GM21381 (cell line): Measurements from ENCODE around the gene ZMIZ1.

ENCODE experiments used
- ATAC-seq: cut with Tn5 transposase; IDR thresholded peaks from one replicate; pipeline ENCODE4 v1.9.1; 2021; ENCODE audit warnings: mild to moderate bottlenecking, moderate library complexity; ENCODE audit not compliant: unreplicated experiment

Gene ZMIZ1

DNA sequence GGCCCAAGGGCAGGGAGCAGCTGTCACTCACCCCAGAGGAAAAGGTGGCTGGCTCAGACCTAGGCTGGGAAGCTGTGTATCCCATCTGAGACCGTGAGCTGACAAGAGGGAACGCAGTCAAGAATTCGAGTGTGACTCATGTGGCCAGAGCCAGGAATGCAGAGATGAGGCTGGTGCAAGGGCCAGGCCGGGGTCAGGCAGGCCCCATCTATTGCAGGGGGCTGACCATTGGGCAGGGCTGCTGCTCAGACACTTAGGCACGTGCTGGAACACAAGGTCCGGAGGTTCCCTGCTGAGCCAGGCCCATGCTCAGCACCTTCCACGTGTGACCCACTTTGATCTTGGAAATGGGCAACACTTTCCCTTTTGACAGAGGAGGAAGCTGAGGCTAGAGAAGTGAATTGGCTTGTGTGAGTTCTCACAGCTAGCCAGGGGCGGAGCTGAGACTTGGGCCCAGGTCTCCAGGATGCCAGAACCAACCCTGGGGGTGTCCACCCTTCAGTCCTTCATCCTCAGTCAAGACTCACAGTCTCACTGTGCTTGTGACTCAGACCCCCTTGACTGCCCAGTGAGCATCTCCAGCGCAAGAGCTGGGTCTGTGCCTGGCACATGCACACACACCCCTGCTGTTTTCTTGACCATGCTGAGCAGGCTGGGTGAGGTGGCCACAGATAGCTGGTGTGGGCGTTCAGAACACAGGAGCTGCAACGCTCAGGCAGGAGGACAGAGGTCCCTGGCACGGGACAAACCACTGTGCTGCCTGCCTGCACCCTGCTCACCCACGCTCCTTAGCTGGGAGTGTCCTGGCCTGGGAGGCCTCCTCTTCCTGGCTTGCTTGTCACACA, 230.9 kb downstream of the ZMIZ1 start:
- ATAC-seq = no peak

DNA sequence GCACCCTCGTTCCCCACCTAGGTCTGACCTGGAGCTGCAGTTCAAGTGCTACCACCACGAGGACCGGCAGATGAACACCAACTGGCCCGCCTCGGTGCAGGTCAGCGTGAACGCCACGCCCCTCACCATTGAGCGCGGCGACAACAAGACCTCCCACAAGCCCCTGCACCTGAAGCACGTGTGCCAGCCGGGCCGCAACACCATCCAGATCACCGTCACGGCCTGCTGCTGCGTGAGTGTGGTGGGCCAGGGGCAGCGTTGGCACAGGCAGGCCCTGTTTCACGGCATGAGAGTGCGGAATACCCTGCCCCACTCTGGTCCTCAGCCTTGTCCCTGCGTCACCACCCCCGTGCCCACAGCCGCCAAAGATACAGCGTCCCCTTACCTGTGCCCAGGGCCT, 231.9 kb downstream of the ZMIZ1 start:
- no peak for ATAC-seq

DNA sequence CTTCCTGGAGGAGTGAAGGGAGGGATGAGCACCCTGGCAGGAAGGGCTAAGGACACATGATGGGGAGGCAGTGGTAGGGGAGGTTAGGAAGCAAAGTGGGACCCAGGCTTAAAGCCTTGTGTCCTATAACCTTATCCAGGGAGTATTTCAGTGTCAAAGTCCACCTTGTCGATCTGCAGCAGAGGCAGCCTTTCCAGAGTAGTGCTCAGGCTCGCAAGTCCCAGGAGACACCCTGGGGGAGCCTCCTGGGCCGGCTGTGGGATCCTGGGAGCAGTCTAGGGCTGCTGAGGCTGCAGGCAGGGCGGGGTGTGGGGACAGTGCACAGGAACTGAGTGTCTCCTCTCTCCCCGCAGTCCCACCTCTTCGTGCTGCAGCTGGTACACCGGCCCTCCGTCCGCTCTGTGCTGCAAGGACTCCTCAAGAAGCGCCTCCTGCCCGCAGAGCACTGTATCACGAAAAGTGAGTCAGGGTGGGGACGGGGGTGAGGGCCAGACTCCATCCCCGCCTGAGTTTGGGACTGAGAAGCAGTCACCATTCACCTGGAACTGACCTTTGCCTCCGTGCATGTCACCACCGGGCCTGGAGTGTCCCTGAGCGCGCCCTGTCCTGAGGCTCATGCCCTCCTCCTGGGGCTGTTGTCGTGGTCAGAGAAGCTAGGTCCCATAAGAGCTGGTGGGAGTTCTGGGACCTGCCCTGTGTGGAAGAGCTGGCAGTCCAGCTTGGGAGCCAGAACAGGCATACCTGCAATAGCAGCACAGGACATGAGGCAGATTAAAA, 233.2 kb downstream of the ZMIZ1 start:
- no peak for ATAC-seq

- no peak for ATAC-seq
Measured at GRCh38 chr10:79303631-79304478, 235.1 kb downstream of the ZMIZ1 start.

- no peak for ATAC-seq
Measured at GRCh38 chr10:79304479-79305087, 235.8 kb downstream of the ZMIZ1 start.

GRCh38 chr10:79305515-79305914, 236.7 kb downstream of the ZMIZ1 start:
- no peak for ATAC-seq

DNA sequence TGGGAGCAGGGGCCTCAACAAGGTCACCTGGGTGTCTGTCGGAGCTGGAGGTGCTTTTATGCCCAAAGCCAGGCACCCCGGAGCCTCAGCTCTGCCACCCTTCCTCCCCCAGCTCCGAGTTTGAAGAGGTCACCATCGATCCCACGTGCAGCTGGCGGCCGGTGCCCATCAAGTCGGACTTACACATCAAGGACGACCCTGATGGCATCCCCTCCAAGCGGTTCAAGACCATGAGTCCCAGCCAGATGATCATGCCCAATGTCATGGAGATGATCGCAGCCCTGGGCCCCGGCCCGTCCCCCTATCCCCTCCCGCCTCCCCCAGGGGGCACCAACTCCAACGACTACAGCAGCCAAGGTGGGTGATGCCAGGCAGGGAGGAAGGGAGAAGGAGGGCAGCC, 237.2 kb downstream of the ZMIZ1 start:
- ATAC-seq = no peak

- no peak for ATAC-seq
Measured at GRCh38 chr10:79306644-79307220, 238.0 kb downstream of the ZMIZ1 start.

DNA sequence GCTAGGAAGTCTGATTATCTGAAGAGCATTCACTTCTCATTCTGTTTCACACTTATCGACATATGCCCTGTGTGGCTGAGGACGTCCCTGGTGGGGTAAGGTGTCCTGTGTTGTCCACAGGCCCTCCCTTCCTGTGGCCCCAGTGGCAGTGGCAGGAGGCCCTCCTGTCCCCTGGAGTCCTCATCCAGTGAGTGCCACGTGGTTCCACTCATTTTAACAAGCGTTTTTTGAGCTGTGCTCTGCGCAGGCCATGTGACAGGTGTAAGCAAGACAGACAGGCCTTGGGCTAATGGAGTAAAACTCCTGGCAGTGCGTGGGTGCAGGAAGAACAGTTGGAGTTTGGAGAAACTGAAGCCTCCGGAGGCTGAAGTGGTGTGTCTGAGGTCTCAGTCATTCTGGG, 239.2 kb downstream of the ZMIZ1 start:
- no peak for ATAC-seq

- no peak for ATAC-seq
Measured at GRCh38 chr10:79308969-79309665, 240.4 kb downstream of the ZMIZ1 start.

DNA sequence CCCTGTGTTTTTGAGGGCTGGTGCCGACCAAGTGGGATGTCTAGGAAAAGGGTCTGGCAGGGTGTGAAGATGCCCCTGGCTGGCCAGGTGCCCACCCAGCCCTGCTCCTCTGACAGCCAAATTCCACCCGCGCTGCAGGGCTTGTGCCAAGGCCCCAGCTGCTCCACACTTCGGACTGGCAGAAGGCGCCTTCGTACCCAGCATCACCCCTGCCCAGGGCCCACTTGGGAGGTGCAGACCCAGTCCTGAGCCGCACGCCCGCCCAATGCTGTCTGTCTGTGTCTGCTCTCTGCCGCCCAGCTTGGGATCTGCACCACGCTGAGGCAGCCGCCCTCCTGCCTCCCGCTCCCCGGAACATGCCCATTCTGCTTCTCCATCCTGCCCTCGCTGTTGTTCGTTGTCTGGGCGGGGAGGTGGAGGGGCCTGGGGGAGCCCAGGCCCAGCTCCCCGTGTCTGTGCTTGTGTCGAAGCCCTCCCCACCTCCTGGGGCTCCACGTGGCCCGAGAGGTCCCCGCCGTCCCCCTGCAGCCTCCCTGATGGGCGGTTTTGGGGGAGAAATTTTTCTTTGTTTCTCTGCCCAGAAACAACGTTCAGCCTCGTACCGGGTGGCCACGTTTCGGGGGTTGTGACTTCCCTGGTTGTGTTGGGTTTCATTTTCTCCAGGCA, 241.6 kb downstream of the ZMIZ1 start:
- ATAC-seq = no peak

DNA sequence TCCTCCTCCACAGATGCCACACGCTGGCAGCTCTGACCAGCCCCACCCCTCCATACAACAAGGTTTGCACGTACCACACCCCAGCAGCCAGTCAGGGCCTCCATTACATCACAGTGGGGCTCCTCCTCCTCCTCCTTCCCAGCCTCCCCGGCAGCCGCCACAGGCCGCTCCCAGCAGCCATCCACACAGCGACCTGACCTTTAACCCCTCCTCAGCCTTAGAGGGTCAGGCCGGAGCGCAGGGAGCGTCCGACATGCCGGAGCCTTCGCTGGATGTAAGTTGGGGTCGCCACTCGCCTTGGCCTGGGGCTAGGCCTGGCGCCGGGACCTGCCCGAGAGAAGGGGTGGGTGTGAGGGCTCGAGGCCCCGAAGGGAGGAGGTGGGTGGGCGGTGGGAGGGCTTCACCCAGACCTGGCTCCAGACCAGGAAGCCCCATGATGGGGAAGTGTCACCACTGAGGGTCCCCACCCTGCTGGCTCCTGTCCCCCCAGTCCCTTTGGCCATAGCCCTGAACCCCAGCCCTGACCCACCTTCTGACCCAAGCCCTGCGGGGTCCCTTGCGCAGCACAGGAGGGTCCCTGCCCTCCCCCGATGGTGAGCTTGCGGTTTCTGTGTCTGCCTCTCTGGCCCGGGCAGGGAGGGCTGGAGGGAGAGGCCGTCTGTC, 242.3 kb downstream of the ZMIZ1 start:
- ATAC-seq = no peak

DNA sequence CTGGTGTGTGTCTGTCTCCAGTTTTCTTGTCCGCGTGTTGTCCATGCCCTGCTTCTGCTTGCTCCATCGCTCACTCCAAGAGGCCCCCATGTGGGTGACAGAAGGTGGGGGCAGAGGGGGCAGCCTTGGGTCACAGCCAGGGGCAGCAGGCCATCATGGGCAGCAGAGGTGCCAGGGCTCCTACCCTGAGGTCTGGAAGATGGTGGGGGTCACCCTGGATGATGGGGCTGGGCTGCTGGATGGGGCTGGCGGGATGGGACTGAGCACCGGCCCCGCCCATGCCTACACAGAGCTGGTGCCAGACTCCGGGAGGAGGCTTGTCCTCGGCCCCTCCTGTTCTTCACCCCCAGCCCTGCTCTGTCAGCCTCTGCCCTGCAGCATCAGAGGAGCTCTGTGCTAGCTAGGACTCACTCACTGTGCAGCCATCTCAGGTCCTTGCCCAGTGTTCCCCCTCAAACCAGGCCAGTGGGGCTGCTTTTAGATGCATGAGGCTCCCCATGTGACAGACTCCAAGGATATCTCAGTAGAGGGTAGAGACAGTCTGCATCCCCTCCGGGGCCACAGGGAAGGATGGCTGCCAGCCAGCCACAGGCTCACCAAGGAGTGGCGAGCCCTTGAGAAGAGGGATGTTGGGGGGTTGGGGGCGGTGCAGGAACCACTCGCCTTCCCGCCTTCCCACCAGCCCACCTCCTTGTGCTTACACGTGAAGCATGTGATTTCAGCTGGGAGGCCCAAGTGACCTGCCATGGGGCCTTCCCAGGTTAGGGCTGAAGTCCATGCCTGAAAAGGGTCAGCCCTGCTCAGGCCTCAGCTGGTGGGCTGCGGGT, 243.0 kb downstream of the ZMIZ1 start:
- no peak for ATAC-seq

DNA sequence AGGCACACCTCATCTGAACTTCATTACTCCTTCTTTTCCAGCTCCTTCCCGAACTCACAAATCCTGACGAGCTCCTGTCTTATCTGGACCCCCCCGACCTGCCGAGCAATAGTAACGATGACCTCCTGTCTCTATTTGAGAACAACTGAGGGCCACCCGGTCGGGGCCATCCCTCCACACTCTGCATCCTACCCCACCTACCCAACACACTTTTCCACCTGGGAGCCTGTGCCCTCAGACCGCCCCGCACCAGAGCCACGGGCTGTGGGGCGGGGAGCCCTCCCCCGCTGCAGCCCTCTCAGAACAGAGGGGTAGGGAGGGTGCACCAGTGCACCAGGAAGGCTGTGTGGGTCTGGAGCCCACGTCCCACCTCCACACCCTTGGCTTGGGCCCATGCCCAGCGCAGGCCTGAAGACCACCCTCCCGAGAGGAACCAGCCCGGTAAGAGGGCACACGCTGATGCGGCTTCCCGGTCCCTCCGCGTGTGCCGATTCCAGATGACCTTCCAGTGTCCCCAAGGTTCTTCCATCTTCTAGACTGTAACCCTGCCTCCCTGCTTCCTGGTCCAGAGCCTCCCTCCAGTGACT, 243.9 kb downstream of the ZMIZ1 start:
- no peak for ATAC-seq

GRCh38 chr10:79313320-79313719, 244.6 kb downstream of the ZMIZ1 start:
- ATAC-seq = no peak

- ATAC-seq = no peak
Measured at GRCh38 chr10:79313911-79314439, 245.2 kb downstream of the ZMIZ1 start.
